Uterus (tissue), 2 donors: ENCODE measurements around the gene NT5C3B.

Experiments
- CTCF ChIP-seq, 4 experiments: fragments of 200-600 bp in 2 of 4; fragments of 450-650 bp in 2 of 4; sonication (generic) in 2 of 4; IDR thresholded peaks; one replicate each; pipeline ENCODE4 v1.5.1; 2016 to 2019; ENCODE audit warnings: antibody characterized with exemption in 4 of 4, mild to moderate bottlenecking in 2 of 4, moderate library complexity in 1 of 4
- POLR2A ChIP-seq, 2 donors: fragments of 450-650 bp; IDR thresholded peaks; one replicate each; pipeline ENCODE4 v1.6.1; 2016; ENCODE audit warnings: antibody characterized with exemption in 2 of 2, mild to moderate bottlenecking in 1 of 2, moderate library complexity in 1 of 2

- TF ChIP-seq CTCF (IDR thresholded peaks at IDR 0.05) (no peak), POLR2A (IDR thresholded peaks at IDR 0.05) (no peak)
Observed at GRCh38 chr17:41868568-41868967, 32.5 kb upstream of the NT5C3B start.
